ENCODE results near the gene SIVA1.

Gene SIVA1

GRCh38 chr14:104752735-104753527 lies at the start of gene SIVA1:
Gene SIVA1, plus strand, starts transcription at chr14:104753147. Its CDS starts 55 bp downstream, at chr14:104753202.
- DNase-seq: peak; percentile 100

DNA sequence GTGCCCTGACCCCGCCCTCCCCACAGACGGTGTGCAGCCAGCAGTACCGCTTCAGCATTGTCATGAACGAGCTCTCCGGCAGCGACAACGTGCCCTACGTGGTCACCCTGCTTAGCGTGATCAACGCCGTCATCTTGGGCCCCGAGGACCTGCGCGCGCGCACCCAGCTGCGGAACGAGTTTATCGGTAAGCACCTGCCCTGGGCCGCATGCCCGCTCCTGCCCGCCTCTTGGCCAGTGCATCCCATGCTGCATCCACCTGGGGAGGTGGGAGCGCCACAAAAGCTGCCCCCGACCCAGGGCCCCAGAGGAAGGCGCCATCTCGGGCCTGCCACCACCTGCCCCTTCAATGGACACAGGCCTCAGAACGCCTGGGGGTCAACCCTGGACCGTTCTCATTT lies 49.7 kb upstream of the SIVA1 start:
- DNase-seq: no peak

DNA sequence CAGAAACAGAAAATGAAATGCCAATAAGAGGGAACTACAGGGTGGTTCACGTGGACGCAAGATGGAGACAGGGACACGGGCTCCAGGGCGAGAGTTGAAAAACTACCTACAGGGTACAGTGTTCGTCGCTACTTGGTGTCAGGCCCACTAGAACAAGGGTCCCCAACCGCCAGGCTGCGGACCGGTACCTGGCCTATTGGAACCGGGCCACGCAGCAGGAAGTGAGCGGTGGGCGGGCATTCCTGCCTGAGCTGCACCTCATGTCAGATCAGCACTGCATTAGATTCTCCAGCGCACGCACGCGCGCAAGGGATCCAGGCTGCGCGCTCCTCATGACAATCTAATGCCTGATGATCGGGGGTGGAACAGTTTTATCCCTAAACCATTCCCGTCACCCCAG lies 48.7 kb upstream of the SIVA1 start:
- DNase-seq: no peak

DNA sequence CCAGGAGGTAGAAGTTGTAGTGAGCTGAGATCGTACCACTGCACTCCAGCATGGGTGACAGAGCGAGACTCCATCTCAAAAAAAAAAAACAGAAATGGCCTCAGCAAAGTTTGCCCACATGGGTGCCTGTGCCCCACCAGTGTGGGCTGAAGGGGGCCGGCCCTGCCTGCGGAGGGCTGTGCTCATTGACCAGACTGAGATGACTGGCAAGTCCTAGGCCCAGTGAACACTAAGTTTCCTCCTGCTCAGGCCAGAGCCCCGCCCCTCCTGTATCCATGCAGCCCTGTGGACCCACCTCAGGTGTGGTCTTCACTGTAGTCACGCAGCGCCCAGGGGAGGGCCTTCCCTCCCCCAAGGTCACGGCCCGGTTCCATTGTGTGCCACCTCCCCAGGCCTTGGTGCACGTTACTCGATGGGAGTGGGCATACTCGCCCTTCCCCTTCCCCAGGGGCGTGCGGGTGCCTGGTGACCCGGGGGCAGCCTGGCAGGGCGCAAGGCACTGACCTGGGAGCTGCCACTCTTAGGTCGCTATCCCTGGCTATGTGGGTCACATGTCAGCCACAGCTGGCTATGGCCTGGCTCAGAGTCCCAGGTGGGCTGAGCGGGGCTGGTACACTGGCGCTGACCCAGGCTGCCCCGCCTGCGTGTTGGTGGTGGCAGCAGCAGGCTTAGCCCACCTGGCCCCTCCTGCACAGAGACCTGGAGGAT lies 47.5 kb upstream of the SIVA1 start:
- DNase-seq: no peak

DNA sequence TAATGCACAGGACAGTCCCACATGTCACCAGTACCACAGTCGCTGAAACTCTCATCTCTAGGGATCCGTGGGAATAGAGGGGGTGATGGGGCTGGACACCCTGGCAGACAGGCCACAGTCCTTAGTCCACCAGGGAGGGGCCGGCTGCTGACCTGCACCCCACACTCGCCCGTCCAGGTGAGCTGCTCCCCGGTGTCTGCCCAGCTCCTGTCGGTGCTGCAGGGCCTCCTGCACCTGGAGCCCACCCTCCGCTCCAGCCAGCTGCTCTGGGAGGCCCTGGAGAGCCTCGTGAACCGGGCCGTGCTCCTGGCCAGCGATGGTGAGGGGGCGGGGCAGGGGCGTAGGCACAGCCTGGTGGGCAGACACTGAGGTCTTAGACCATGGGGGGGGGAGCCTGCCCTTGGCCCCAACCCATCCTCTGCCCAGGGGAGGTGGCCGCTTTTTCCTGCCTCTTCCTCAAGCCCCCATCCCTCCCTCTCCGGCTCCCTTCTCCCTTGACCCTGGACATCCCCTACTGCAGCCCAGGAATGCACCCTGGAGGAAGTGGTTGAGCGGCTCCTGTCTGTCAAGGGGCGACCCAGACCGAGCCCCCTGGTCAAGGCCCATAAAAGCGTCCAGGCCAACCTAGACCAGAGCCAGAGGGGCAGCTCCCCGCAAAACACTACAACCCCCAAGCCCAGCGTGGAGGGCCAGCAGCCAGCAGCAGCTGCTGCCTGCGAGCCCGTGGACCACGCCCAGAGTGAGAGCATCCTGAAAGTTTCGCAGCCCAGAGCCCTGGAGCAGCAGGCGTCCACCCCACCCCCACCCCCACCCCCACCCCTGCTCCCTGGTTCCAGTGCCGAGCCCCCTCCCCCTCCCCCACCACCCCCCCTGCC lies 46.0 kb upstream of the SIVA1 start:
- no peak for DNase-seq

- no peak for DNase-seq
Observed at GRCh38 chr14:104707608-104708595, 45.0 kb upstream of the SIVA1 start.

- peak; percentile 76 for DNase-seq
Observed at GRCh38 chr14:104708606-104709268, 44.2 kb upstream of the SIVA1 start.

GRCh38 chr14:104709387-104710039 lies 43.4 kb upstream of the SIVA1 start:
- no peak for DNase-seq

GRCh38 chr14:104710071-104710735 lies 42.7 kb upstream of the SIVA1 start:
- no peak for DNase-seq

- no peak for DNase-seq
Observed at GRCh38 chr14:104712881-104713734, 39.8 kb upstream of the SIVA1 start.

- DNase-seq: no peak
Observed at GRCh38 chr14:104714066-104714465, 38.9 kb upstream of the SIVA1 start.

DNA sequence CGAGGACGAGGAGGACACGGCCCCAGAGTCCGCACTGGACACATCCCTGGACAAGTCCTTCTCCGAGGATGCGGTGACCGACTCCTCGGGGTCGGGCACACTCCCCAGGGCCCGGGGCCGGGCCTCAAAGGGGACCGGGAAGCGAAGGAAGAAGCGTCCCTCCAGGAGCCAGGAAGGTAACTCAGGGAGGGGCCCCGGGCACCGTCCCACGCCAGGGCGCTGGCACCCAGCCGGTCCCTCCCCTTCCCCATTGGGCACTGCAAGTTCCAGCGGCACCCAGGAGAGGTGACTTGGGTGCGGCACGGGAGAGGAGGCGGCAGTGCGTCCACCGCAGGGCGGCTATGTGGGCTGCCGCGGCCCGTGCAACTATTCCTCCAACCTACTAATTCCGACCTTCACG lies 38.3 kb upstream of the SIVA1 start:
- DNase-seq: no peak

GRCh38 chr14:104715416-104715815 lies 37.5 kb upstream of the SIVA1 start:
- DNase-seq: no peak

- DNase-seq: no peak
Observed at GRCh38 chr14:104715871-104716270, 37.1 kb upstream of the SIVA1 start.

DNA sequence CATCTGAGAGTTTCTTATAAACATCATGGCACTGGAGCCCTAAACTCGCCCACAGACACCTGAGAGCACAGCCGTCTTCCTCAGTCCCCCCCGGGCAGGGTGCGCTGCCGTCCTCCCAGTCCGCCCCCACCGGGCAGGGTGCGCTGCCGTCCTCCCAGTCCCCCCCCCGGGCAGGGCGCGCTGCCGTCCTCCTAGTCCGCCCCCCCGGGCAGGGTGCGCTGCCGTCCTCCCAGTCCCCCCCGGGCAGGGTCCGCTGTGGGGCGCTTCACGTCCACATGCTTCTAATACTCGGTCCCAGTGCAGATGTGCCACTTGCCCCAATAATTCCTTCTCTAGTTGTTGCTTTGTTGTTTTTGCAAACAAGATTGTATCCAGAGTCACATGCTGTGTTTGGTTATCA lies 35.8 kb upstream of the SIVA1 start:
- no peak for DNase-seq

DNA sequence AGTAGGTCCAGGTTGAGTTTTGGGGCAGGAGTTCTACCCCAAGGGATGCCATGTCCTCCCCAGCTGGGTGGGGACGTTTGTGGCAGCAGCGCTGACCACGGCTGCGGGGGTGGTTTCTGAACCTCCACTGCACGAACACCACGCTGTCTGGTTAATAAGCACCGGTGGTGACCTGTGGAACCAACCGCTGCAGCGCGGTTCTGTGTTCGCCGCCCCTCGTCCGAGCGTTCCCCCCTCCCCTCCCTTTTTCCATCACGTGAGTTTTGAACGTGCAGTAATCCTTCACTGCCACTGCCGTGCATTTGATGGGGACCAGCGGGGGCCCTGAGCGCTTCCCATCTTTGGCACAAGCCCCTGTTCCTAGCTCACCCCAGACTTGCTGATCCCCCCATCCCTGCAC lies 35.3 kb upstream of the SIVA1 start:
- no peak for DNase-seq

GRCh38 chr14:104718147-104718546 lies 34.8 kb upstream of the SIVA1 start:
- no peak for DNase-seq

DNA sequence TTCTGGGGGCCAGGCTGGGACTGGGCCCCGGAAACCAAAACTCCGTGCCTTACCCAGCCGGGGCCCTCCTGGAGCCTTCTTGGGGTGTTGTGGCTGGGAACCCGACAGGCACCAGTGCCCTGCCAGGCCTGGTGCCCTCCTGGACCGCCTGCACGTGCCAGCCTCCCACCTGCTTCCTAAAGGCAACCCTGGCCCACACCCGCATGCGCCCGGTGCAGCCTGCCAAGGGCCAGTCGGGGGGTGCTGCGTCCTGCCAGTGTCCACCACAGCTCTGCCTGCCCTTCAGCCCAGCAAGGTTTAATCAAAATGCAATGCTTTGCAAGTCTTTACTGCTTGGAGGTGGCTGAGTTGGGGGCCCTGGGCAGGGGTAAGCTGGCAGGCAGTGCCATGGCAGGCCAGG lies 34.1 kb upstream of the SIVA1 start:
- DNase-seq: no peak

DNA sequence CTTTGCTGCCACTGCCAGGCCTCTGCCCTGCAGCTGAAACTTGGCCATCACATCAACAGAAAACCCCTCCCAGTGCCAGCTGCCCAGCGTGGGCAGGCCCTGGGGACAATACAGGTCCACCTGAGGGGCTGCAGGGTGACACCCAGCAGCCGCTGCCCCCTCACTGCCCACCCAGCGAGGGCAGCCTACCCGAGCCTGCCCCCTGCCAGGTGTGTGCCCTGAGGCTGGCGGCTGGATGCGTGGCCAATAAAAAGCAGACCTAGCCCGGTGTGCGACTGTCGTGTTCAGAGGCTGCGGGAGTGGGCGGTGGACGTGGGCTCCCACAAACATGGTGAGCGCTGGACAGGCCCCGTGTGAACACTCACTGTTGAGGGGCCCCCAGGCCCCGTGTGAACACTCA lies 33.6 kb upstream of the SIVA1 start:
- no peak for DNase-seq

All from stimulated activated CD4-positive, alpha-beta T cell treated with anti-CD3 and anti-CD28 coated beads, Interleukin-4, amount 100 ng/mL, for 1 hour (primary cell).